ENCODE results near the gene EXD3.

EXD3 gene

DNA sequence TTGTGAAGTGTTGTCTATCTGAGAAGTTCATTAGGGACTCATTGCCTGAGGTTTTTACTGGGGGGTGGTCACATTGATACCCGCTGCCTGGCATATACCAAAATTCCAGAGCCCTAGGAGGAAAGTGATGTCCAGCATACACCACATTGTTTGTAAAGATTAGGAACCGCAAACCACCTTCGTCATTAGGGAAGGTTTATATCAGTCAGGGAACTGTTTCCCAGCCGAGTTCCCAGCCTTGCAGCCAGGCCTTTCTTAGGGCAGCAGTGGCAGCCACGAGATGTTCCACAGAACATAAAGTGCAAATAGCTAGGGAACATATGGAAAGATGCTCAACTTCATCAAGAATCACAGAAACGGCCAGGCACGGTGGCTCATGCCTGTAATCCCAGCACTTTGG is 80.5 kb downstream of the EXD3 start:
- no peak for TF ChIP-seq TAF1 (IDR thresholded peaks at IDR 0.05; ENCODE audit: low read depth)
- TF ChIP-seq REST (IDR thresholded peaks at IDR 0.05; ENCODE audit: low read depth): no peak
- no peak for TF ChIP-seq CEBPB (IDR thresholded peaks at IDR 0.05)
- no peak for TF ChIP-seq CREB1 (IDR thresholded peaks at IDR 0.05; ENCODE audit: low read depth)
- TF ChIP-seq ZBTB7A (IDR thresholded peaks at IDR 0.05; ENCODE audit: low read depth): no peak
- TF ChIP-seq TCF12 (IDR thresholded peaks at IDR 0.05; ENCODE audit: low read depth): no peak
- TF ChIP-seq FOXM1 (IDR thresholded peaks at IDR 0.05; ENCODE audit: borderline replicate concordance, low read depth): no peak

GRCh38 chr9:137341227-137341626 is 81.7 kb downstream of the EXD3 start:
- no peak for TF ChIP-seq TEAD4 (IDR thresholded peaks at IDR 0.05)
- no peak for TF ChIP-seq MAX (IDR thresholded peaks at IDR 0.05)
- no peak for TF ChIP-seq YY1 (IDR thresholded peaks at IDR 0.05; ENCODE audit: low read depth)
- no peak for TF ChIP-seq CREB1 (IDR thresholded peaks at IDR 0.05; ENCODE audit: low read depth)
- TF ChIP-seq EP300 (IDR thresholded peaks at IDR 0.05; ENCODE audit: borderline replicate concordance): no peak
- TF ChIP-seq REST (IDR thresholded peaks at IDR 0.05; ENCODE audit: low read depth): no peak

DNA sequence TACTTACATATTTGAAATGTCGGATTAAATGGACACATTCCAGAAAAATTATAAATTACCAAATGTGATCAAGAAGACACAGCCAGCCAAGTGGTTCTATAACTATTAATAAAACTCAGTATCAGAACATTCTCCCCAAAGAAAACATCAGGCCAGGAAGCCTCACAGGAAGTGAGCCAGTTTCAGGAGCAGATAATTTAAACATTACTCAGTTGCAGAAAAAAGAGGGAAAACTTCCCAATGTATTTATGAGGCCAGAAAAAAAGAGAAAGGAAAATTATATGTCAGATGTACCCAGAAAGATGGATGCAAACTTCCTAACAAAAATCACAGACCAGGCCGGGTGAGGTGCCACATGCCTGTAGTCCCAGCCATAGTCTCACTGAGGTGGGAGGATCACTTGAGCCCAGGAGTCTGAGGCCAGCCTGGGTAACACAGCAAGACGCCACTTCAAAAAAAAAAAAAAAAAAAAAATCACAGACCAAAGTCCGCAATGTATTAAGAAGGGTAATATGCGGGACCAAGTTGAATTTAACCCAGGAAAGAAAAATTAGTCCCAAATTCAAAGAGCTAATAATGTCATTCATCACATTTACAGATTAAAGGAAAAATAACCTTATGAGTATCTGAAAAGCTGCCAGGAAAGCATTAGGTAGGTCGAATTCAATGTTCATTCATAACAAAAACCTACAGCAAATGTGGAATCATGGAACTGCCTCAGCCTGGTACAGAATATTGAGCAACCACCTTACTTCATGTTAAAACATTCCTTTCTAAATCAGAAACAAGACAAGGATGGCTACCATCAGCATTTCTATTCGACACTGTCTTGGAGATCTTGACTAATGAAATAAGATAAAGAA is 83.7 kb downstream of the EXD3 start:
- TF ChIP-seq USF1 (IDR thresholded peaks at IDR 0.05) (no peak), ZBTB7A (IDR thresholded peaks at IDR 0.05; ENCODE audit: low read depth) (no peak), FOXM1 (IDR thresholded peaks at IDR 0.05; ENCODE audit: borderline replicate concordance, low read depth) (no peak), RAD21 (IDR thresholded peaks at IDR 0.05; ENCODE audit: low read depth) (no peak), NFIC (IDR thresholded peaks at IDR 0.05) (no peak), CREB1 (IDR thresholded peaks at IDR 0.05; ENCODE audit: low read depth) (no peak), TCF12 (IDR thresholded peaks at IDR 0.05; ENCODE audit: low read depth) (no peak), REST (IDR thresholded peaks at IDR 0.05; ENCODE audit: low read depth) (no peak)

- TF ChIP-seq YY1 (IDR thresholded peaks at IDR 0.05; ENCODE audit: low read depth) (no peak), CREB1 (IDR thresholded peaks at IDR 0.05; ENCODE audit: low read depth) (no peak), NFIC (IDR thresholded peaks at IDR 0.05) (no peak), MAX (IDR thresholded peaks at IDR 0.05) (no peak), ZBTB7A (IDR thresholded peaks at IDR 0.05; ENCODE audit: low read depth) (no peak), CEBPB (IDR thresholded peaks at IDR 0.05) (no peak), TCF12 (IDR thresholded peaks at IDR 0.05; ENCODE audit: low read depth) (no peak), REST (IDR thresholded peaks at IDR 0.05; ENCODE audit: low read depth) (no peak)
Measured at GRCh38 chr9:137336735-137337134, 86.2 kb downstream of the EXD3 start.

All from Ishikawa (cell line).